DND-41 (cell line): Measurements from ENCODE around the gene PAK4.

Source experiments
- CTCF ChIP-seq: IDR thresholded peaks from 2 replicates; pipeline ENCODE4 v1.5.1; 2012; ENCODE audit warnings: borderline replicate concordance, low read length, moderate library complexity, mild to moderate bottlenecking; ENCODE audit not compliant: poor library complexity, severe bottlenecking; ENCODE audit errors: extremely low read depth
- EZH2 ChIP-seq: IDR thresholded peaks from 3 replicates; pipeline ENCODE4 v1.6.1; 2012; ENCODE audit warnings: borderline replicate concordance, low read depth, mild to moderate bottlenecking, moderate library complexity, low read length, inconsistent platforms; ENCODE audit not compliant: severe bottlenecking

- TF ChIP-seq EZH2 (no peak), CTCF (no peak)
Measured at GRCh38 chr19:39174142-39174541, 48.6 kb downstream of the PAK4 start.
